Uterus (tissue), 4 donors: ENCODE measurements around the gene NFATC1. TPM values are rescaled to one million over a fixed set of nuclear protein-coding genes. Genes with fewer than 3 reads are reported as not detected.

ENCODE experiments used
- DNase-seq, 2 donors: peaks; one replicate each; pipeline ENCODE4 v3.0.0-alpha.2; 2019 to 2020
- H3K27ac ChIP-seq, 2 donors: fragments of 200-600 bp; sonication (generic); 1 replicate in 1 of 2; 2 replicates in 1 of 2; pipeline ENCODE4 v1.5.1; 2016 to 2018
- H3K27me3 ChIP-seq, 2 donors: fragments of 200-600 bp; sonication (generic); one replicate each; pipeline ENCODE4 v1.5.1; 2018 to 2019; ENCODE audit warnings: control low read depth in 1 of 2
- H3K36me3 ChIP-seq, 2 donors: fragments of 200-600 bp; sonication (generic); one replicate each; pipeline ENCODE4 v1.5.1; 2019; ENCODE audit warnings: control low read depth in 1 of 2
- H3K4me1 ChIP-seq, 2 donors: fragments of 200-600 bp; sonication (generic); one replicate each; pipeline ENCODE4 v1.5.1; 2018 to 2019; ENCODE audit warnings: control low read depth in 1 of 2
- H3K4me3 ChIP-seq, 2 donors: fragments of 200-600 bp; sonication (generic); 1 replicate in 1 of 2; 2 replicates in 1 of 2; pipeline ENCODE4 v1.5.1; 2018 to 2019; ENCODE audit warnings: mild to moderate bottlenecking in 1 of 2
- H3K9me3 ChIP-seq, 2 donors: fragments of 200-600 bp; sonication (generic); one replicate each; pipeline ENCODE4 v1.5.1; 2019; ENCODE audit warnings: control low read depth in 1 of 2
- CTCF ChIP-seq, 4 experiments: fragments of 200-600 bp in 2 of 4; fragments of 450-650 bp in 2 of 4; sonication (generic) in 2 of 4; IDR thresholded peaks; one replicate each; pipeline ENCODE4 v1.5.1; 2016 to 2019; ENCODE audit warnings: antibody characterized with exemption in 4 of 4, mild to moderate bottlenecking in 2 of 4, moderate library complexity in 1 of 4
- POLR2A ChIP-seq, 2 donors: fragments of 450-650 bp; IDR thresholded peaks; one replicate each; pipeline ENCODE4 v1.6.1; 2016; ENCODE audit warnings: antibody characterized with exemption in 2 of 2, mild to moderate bottlenecking in 1 of 2, moderate library complexity in 1 of 2
- intact Hi-C: fragments of 100-400 bp; cut with DNase I; formaldehyde crosslinking; loops from one replicate; pipeline ENCODE4 v1.15.1; 2023; ENCODE audit warnings: low total_unique reads
- small RNA-seq: library from RNA; depleted of rRNA; stranded (forward); fragments of <200 nt; gene quantifications from one replicate; pipeline ENCODE3, GENCODE V24; 2016
- total RNA-seq, 4 donors: library from RNA; depleted of rRNA in 3 of 4; stranded (reverse); fragments of >200 nt in 3 of 4; gene quantifications; one replicate each; pipeline versions ENCODE4 v1.1.0 to v1.2.4, GENCODE V29; 2014 to 2023
- donor health status: DM: yes; HTN: yes; CAD: no.

Gene NFATC1
- total RNA-seq, 4 donors from 2014 or later, result 9.2 to 25.1 (median 14.6) TPM

- peak overlapping the region in 1 of 2 donors; percentile 5 for H3K4me3 ChIP-seq
- DNase-seq, result peak; percentile 62
- intact Hi-C loops, result no loop called here
Observed at GRCh38 chr18:79575891-79576685, 180.4 kb downstream of the NFATC1 start.

GRCh38 chr18:79576686-79577351 is 181.1 kb downstream of the NFATC1 start:
- no peaks in the 10 kb centered on the region for H3K36me3 ChIP-seq
- intact Hi-C loops, result no loop called here
- H3K27me3 ChIP-seq, result no peaks in the 10 kb centered on the region
- peaks cover 10 to 20% of the 10 kb centered on the region in 2 donors for H3K4me1 ChIP-seq
- peaks cover 0 to 5% of the 10 kb centered on the region in 2 donors for H3K9me3 ChIP-seq
- H3K4me3 ChIP-seq, result no peak overlapping the region
- peak; percentile 39 to 57 for DNase-seq
- peak overlapping the region; percentile 67 to 80 for H3K27ac ChIP-seq
- TF ChIP-seq CTCF (IDR thresholded peaks at IDR 0.05), result no peak
- no peak for TF ChIP-seq POLR2A (IDR thresholded peaks at IDR 0.05)

More at GRCh38 chr18:79575891-79576685, 180.4 kb downstream of the NFATC1 start:
- TF ChIP-seq CTCF (IDR thresholded peaks at IDR 0.05) (peak in 2 of 4 experiments; percentile 15 to 30), POLR2A (IDR thresholded peaks at IDR 0.05) (no peak)
- Histone ChIP-seq H3K36me3 (no peaks in the 10 kb centered on the region), H3K27me3 (no peaks in the 10 kb centered on the region), H3K9me3 (peaks cover 0 to 5% of the 10 kb centered on the region in 2 donors), H3K27ac (peak overlapping the region; percentile 67 to 80), H3K4me1 (peaks cover 10 to 20% of the 10 kb centered on the region in 2 donors)

GRCh38 chr18:79577451-79578395 is 182.0 kb downstream of the NFATC1 start:
- Histone ChIP-seq H3K27ac (peak overlapping the region in 1 of 2 donors; percentile 80), H3K4me1 (peaks cover 10 to 20% of the 10 kb centered on the region in 2 donors), H3K27me3 (no peaks in the 10 kb centered on the region), H3K9me3 (peaks cover 0 to 4% of the 10 kb centered on the region in 2 donors), H3K4me3 (no peak overlapping the region), H3K36me3 (no peaks in the 10 kb centered on the region)
- intact Hi-C loops, result no loop called here
- TF ChIP-seq CTCF (IDR thresholded peaks at IDR 0.05), result no peak
- TF ChIP-seq POLR2A (IDR thresholded peaks at IDR 0.05), result no peak
- DNase-seq, result peak; percentile 64 to 75

- H3K36me3 ChIP-seq, result no peaks in the 10 kb centered on the region
- no peak overlapping the region for H3K4me3 ChIP-seq
- DNase-seq, result peak in 1 of 2 donors; percentile 14
- H3K27me3 ChIP-seq, result no peaks in the 10 kb centered on the region
- no peak overlapping the region for H3K27ac ChIP-seq
- H3K4me1 ChIP-seq, result peaks cover 10 to 20% of the 10 kb centered on the region in 2 donors
- intact Hi-C loops, result no loop called here
- H3K9me3 ChIP-seq, result no peaks in the 10 kb centered on the region
- TF ChIP-seq CTCF (IDR thresholded peaks at IDR 0.05) (no peak), POLR2A (IDR thresholded peaks at IDR 0.05) (no peak)
Observed at GRCh38 chr18:79578396-79579260, 182.9 kb downstream of the NFATC1 start.

Small RNA genes lying within 50 kb of the gene (small RNA-seq; reads per million reads assigned to genes)
- not detected for gene AC018445.2
